Measurements from ENCODE around the gene UROC1.
"Not testable (repeated sequence)": the region's sequence is repeated elsewhere in the genome, so short reads cannot be mapped to it uniquely, and the experiment has no call there.

UROC1 gene

GRCh38 chr3:126536126-126536525 is 18.6 kb upstream of the UROC1 start:
- DNase-seq (ENCODE audit: low spot score), result no peak
- no peak for TF ChIP-seq CTCF (IDR thresholded peaks at IDR 0.05; ENCODE audit: extremely low read depth, missing control alignments)

GRCh38 chr3:126535636-126536035 is 18.1 kb upstream of the UROC1 start:
- TF ChIP-seq CTCF (IDR thresholded peaks at IDR 0.05; ENCODE audit: extremely low read depth, missing control alignments), result no peak
- no peak for DNase-seq (ENCODE audit: low spot score)

GRCh38 chr3:126534716-126535115 is 17.1 kb upstream of the UROC1 start:
- not testable (repeated sequence) for DNase-seq (ENCODE audit: low spot score)

- DNase-seq (ENCODE audit: low spot score), result no peak
- no peak for TF ChIP-seq CTCF (IDR thresholded peaks at IDR 0.05; ENCODE audit: extremely low read depth, missing control alignments)
These were observed 15.9 kb upstream of the UROC1 start for GRCh38 chr3:126533506-126533905.

- no peak for DNase-seq (ENCODE audit: low spot score)
- TF ChIP-seq CTCF (IDR thresholded peaks at IDR 0.05; ENCODE audit: extremely low read depth, missing control alignments), result no peak
These were observed 13.4 kb upstream of the UROC1 start for GRCh38 chr3:126531051-126531330.

GRCh38 chr3:126530171-126531050 is 12.8 kb upstream of the UROC1 start:
- TF ChIP-seq CTCF (IDR thresholded peaks at IDR 0.05; ENCODE audit: extremely low read depth, missing control alignments), result no peak

GRCh38 chr3:126529585-126530170 is 12.1 kb upstream of the UROC1 start:
- DNase-seq (ENCODE audit: low spot score), result no peak
- TF ChIP-seq CTCF (IDR thresholded peaks at IDR 0.05; ENCODE audit: extremely low read depth, missing control alignments), result no peak

More at GRCh38 chr3:126530171-126531050, 12.8 kb upstream of the UROC1 start:
- no peak for DNase-seq (ENCODE audit: low spot score)
